Measurements from ENCODE around the gene RPL39L. TPM values are rescaled to one million over a fixed set of nuclear protein-coding genes. Genes with fewer than 3 reads are reported as not detected.

RPL39L gene
- total RNA-seq, 1 experiment from 2014 or later, result 3.3 TPM

- Mint-ChIP-seq H3K27me3 (ENCODE audit: insufficient read depth, unreplicated experiment) (no peaks in the 10 kb centered on the region), H3K9me3 (ENCODE audit: unreplicated experiment) (no peaks in the 10 kb centered on the region), H3K4me3 (ENCODE audit: unreplicated experiment) (no peak overlapping the region), H3K36me3 (ENCODE audit: insufficient read depth, unreplicated experiment) (no peaks in the 10 kb centered on the region), H3K4me1 (ENCODE audit: insufficient read depth, unreplicated experiment) (peaks cover 9% of the 10 kb centered on the region), H3K27ac (ENCODE audit: low read depth, unreplicated experiment) (no peak overlapping the region)
- ChIA-PET POLR2A (no interaction called here), CTCF (interaction anchor here (1.1 to 6.3 kb wide), 2 partner anchors 54 to 261 kb away, joined by 5 to 96 read pairs; no protein-coding TSS in a partner anchor)
- no peak for DNase-seq (ENCODE audit: unreplicated experiment)
- BruUV-seq (replicated peaks), result no TSS peak
- TF ChIP-seq, protein P1, sequence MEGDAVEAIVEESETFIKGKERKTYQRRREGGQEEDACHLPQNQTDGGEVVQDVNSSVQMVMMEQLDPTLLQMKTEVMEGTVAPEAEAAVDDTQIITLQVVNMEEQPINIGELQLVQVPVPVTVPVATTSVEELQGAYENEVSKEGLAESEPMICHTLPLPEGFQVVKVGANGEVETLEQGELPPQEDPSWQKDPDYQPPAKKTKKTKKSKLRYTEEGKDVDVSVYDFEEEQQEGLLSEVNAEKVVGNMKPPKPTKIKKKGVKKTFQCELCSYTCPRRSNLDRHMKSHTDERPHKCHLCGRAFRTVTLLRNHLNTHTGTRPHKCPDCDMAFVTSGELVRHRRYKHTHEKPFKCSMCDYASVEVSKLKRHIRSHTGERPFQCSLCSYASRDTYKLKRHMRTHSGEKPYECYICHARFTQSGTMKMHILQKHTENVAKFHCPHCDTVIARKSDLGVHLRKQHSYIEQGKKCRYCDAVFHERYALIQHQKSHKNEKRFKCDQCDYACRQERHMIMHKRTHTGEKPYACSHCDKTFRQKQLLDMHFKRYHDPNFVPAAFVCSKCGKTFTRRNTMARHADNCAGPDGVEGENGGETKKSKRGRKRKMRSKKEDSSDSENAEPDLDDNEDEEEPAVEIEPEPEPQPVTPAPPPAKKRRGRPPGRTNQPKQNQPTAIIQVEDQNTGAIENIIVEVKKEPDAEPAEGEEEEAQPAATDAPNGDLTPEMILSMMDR (IDR thresholded peaks at IDR 0.05; ENCODE audit: unreplicated experiment), result no peak
- intact Hi-C loops (cut with micrococcal nuclease), result loop anchor here (5.0 kb wide), 2 partner anchors 112 to 207 kb away; no protein-coding TSS in a partner anchor
Observed at GRCh38 chr3:187110156-187110555, 29.1 kb downstream of the RPL39L start.

GRCh38 chr3:187107989-187108388 is 31.3 kb downstream of the RPL39L start:
- TF ChIP-seq, protein P1 (IDR thresholded peaks at IDR 0.05; ENCODE audit: unreplicated experiment), result no peak
- BruUV-seq (replicated peaks), result no TSS peak
- intact Hi-C loops (cut with micrococcal nuclease), result no loop called here
- H3K4me1 Mint-ChIP-seq (ENCODE audit: insufficient read depth, unreplicated experiment), result peaks cover 4% of the 10 kb centered on the region
- ChIA-PET POLR2A (no interaction called here), CTCF (interaction anchor here (1.2 to 4.7 kb wide), 3 partner anchors 13 to 57 kb away, joined by 3 to 41 read pairs (median 3); no protein-coding TSS in a partner anchor)
- H3K27ac Mint-ChIP-seq (ENCODE audit: low read depth, unreplicated experiment), result no peak overlapping the region
- peaks cover 6% of the 10 kb centered on the region for H3K36me3 Mint-ChIP-seq (ENCODE audit: insufficient read depth, unreplicated experiment)
- H3K9me3 Mint-ChIP-seq (ENCODE audit: unreplicated experiment), result no peaks in the 10 kb centered on the region
- no peaks in the 10 kb centered on the region for H3K27me3 Mint-ChIP-seq (ENCODE audit: insufficient read depth, unreplicated experiment)
- H3K4me3 Mint-ChIP-seq (ENCODE audit: unreplicated experiment), result no peak overlapping the region
- no peak for DNase-seq (ENCODE audit: unreplicated experiment)

GRCh38 chr3:187105700-187106099 is 33.6 kb downstream of the RPL39L start:
- H3K4me3 Mint-ChIP-seq (ENCODE audit: unreplicated experiment), result no peak overlapping the region
- POLR2A ChIA-PET, result interaction anchor here (0.5 kb wide), 1 partner anchor 223 kb away, joined by 3 read pairs; no protein-coding TSS in a partner anchor
- intact Hi-C loops (cut with micrococcal nuclease), result no loop called here
- no peak overlapping the region for H3K27ac Mint-ChIP-seq (ENCODE audit: low read depth, unreplicated experiment)
- peaks cover 8% of the 10 kb centered on the region for H3K4me1 Mint-ChIP-seq (ENCODE audit: insufficient read depth, unreplicated experiment)
- no peak for DNase-seq (ENCODE audit: unreplicated experiment)
- H3K9me3 Mint-ChIP-seq (ENCODE audit: unreplicated experiment), result no peaks in the 10 kb centered on the region
- CTCF ChIA-PET, result interaction anchor here (0.8 to 5.3 kb wide), 4 partner anchors 7 to 574 kb away, joined by 3 to 62 read pairs (median 23); no protein-coding TSS in a partner anchor
- peaks cover 6% of the 10 kb centered on the region for H3K36me3 Mint-ChIP-seq (ENCODE audit: insufficient read depth, unreplicated experiment)
- no TSS peak for BruUV-seq (replicated peaks)
- TF ChIP-seq, protein P1 (IDR thresholded peaks at IDR 0.05; ENCODE audit: unreplicated experiment), result no peak
- no peaks in the 10 kb centered on the region for H3K27me3 Mint-ChIP-seq (ENCODE audit: insufficient read depth, unreplicated experiment)

DNA sequence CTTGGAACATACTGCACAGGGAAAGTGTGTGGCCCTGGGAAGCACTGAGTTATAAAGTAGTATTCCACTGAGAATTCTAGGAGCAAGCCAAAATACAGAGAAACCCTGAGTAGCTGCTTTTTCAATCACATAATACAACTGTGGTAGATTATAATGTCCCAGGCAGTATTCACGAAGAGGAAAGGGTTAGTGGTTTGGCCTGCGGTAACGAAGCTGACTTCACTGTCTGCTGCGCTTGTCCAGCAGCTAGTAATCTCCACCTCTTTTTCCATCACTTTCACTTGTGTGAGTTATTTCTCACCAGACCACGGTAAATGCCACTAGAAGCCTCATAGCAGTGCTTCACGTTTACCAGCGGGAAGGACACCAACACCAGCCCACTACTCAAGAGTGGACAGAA is 34.4 kb downstream of the RPL39L start:
- Mint-ChIP-seq H3K27me3 (ENCODE audit: insufficient read depth, unreplicated experiment) (no peaks in the 10 kb centered on the region), H3K9me3 (ENCODE audit: unreplicated experiment) (no peaks in the 10 kb centered on the region), H3K4me3 (ENCODE audit: unreplicated experiment) (no peak overlapping the region), H3K4me1 (ENCODE audit: insufficient read depth, unreplicated experiment) (peaks cover 8% of the 10 kb centered on the region), H3K27ac (ENCODE audit: low read depth, unreplicated experiment) (no peak overlapping the region), H3K36me3 (ENCODE audit: insufficient read depth, unreplicated experiment) (peaks cover 6% of the 10 kb centered on the region)
- BruUV-seq (replicated peaks), result no TSS peak
- TF ChIP-seq, protein P1 (IDR thresholded peaks at IDR 0.05; ENCODE audit: unreplicated experiment), result no peak
- POLR2A ChIA-PET, result no interaction called here
- DNase-seq (ENCODE audit: unreplicated experiment), result no peak
- intact Hi-C loops (cut with micrococcal nuclease), result no loop called here
- CTCF ChIA-PET, result interaction anchor here (0.8 to 5.3 kb wide), 3 partner anchors 8 to 60 kb away, joined by 5 to 62 read pairs (median 41); no protein-coding TSS in a partner anchor
